ENCODE measurements around the gene PBLD.
"Not testable (repeated sequence)": the region's sequence is repeated elsewhere in the genome, so short reads cannot be mapped to it uniquely, and the experiment has no call there.

The PBLD gene

GRCh38 chr10:68330852-68331454, 1.8 kb downstream of the PBLD start:
- peak; percentile 10 for DNase-seq

- DNase-seq: no peak
Measured at GRCh38 chr10:68329506-68329861, 3.2 kb downstream of the PBLD start.

GRCh38 chr10:68327889-68328786, 4.6 kb downstream of the PBLD start:
- DNase-seq: no peak

GRCh38 chr10:68324396-68324795, 8.3 kb downstream of the PBLD start:
- not testable (repeated sequence) for DNase-seq

- no peak for DNase-seq
Measured at GRCh38 chr10:68318331-68319059, 14.2 kb downstream of the PBLD start.

GRCh38 chr10:68315582-68315981, 17.1 kb downstream of the PBLD start:
- DNase-seq: no peak

GRCh38 chr10:68314930-68315329, 17.8 kb downstream of the PBLD start:
- DNase-seq: not testable (repeated sequence)

GRCh38 chr10:68310531-68310930, 22.2 kb downstream of the PBLD start:
- DNase-seq: no peak

GRCh38 chr10:68305854-68306253, 26.9 kb downstream of the PBLD start:
- no peak for DNase-seq

GRCh38 chr10:68303849-68304412, 28.8 kb downstream of the PBLD start:
- DNase-seq: no peak

GRCh38 chr10:68302871-68303270, 29.9 kb downstream of the PBLD start:
- no peak for DNase-seq

GRCh38 chr10:68302503-68302823, 30.3 kb downstream of the PBLD start:
- no peak for DNase-seq

GRCh38 chr10:68301790-68302502, 30.8 kb downstream of the PBLD start:
- DNase-seq: no peak

- no peak for DNase-seq
Measured at GRCh38 chr10:68301301-68301700, 31.4 kb downstream of the PBLD start.

GRCh38 chr10:68296843-68297663, 35.7 kb downstream of the PBLD start:
- no peak for DNase-seq

GRCh38 chr10:68290736-68291135, 42.0 kb downstream of the PBLD start:
- DNase-seq: no peak

GRCh38 chr10:68288717-68289116, 44.0 kb downstream of the PBLD start:
- no peak for DNase-seq

- DNase-seq: no peak
Measured at GRCh38 chr10:68284062-68285001, 48.4 kb downstream of the PBLD start.

- DNase-seq: no peak
Measured at GRCh38 chr10:68280758-68281157, 52.0 kb downstream of the PBLD start.

GRCh38 chr10:68278906-68279753, 53.6 kb downstream of the PBLD start:
- not testable (repeated sequence) for DNase-seq
